ENCODE results near the gene PNPLA5. TPM values are rescaled to one million over a fixed set of nuclear protein-coding genes. Genes with fewer than 3 reads are reported as not detected.

The PNPLA5 gene
- polyA plus RNA-seq, 1 donor: not detected

- no CpG with 5 or more reads among the region's 25 CpGs for WGBS (ENCODE audit: insufficient coverage, low lambda C conversion rate)
- Histone ChIP-seq H3K36me3 (ENCODE audit: control insufficient read depth, insufficient read depth, low read length) (no peaks in the 10 kb centered on the region), H3K27ac (ENCODE audit: low read length) (no peak overlapping the region), H3K4me1 (ENCODE audit: control insufficient read depth, insufficient read depth, low read length) (no peaks in the 10 kb centered on the region), H3K9me3 (ENCODE audit: control insufficient read depth, low read depth, low read length) (no peaks in the 10 kb centered on the region), H3K27me3 (ENCODE audit: control insufficient read depth, insufficient read depth, low read length) (no peaks in the 10 kb centered on the region), H3K4me3 (ENCODE audit: low read length) (no peak overlapping the region)
- DNase-seq: no peak
Measured at GRCh38 chr22:43838571-43839307, 53.1 kb downstream of the PNPLA5 start.

DNA sequence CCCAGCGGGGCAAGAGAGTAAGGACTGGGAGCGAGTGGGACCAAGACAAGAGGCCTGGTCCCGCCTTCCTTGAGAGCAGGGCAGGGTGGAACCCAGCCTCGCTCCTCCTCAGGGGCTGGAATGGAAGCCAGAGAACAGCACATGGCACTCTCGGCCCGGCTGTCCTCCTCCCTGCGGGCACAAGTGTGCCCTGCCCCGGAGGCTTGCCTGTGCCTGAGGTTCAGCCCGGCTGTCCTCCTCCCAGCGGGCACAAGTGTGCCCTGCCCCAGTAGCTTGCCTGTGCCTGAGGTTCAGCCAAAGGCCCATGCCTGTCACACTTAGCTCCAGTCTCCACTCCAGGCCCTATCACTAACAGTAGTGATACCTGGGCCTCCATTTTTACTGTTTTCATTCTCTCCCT is 53.7 kb downstream of the PNPLA5 start:
- Histone ChIP-seq H3K36me3 (ENCODE audit: control insufficient read depth, insufficient read depth, low read length) (no peaks in the 10 kb centered on the region), H3K4me3 (ENCODE audit: low read length) (no peak overlapping the region), H3K27ac (ENCODE audit: low read length) (no peak overlapping the region), H3K4me1 (ENCODE audit: control insufficient read depth, insufficient read depth, low read length) (no peaks in the 10 kb centered on the region), H3K27me3 (ENCODE audit: control insufficient read depth, insufficient read depth, low read length) (no peaks in the 10 kb centered on the region), H3K9me3 (ENCODE audit: control insufficient read depth, low read depth, low read length) (no peaks in the 10 kb centered on the region)
- no CpG with 5 or more reads among the region's 10 CpGs for WGBS (ENCODE audit: insufficient coverage, low lambda C conversion rate)
- DNase-seq: no peak

DNA sequence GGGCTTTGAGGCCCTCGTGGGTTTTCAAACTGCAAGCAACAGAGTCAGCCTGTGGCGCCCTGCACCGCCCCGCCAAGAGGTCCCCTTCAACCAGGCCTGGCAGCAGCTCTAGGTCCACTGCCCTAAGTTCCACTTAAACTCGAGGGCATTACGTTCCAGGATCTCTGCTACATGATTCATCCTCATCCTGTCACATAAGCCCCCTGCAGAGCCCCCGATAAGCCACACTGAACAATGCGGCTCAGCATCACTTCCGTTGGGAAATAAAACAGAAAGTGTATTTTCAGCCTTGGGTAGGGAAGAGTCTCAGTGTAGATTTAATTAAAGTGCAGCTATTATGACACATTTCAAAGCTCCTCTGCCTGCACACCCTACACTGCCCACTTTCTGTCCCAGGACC is 54.1 kb downstream of the PNPLA5 start:
- no peaks in the 10 kb centered on the region for H3K27me3 ChIP-seq (ENCODE audit: control insufficient read depth, insufficient read depth, low read length)
- no peak overlapping the region for H3K27ac ChIP-seq (ENCODE audit: low read length)
- 90% methylated on average over 2 of the region's 9 CpGs for WGBS (ENCODE audit: insufficient coverage, low lambda C conversion rate)
- no peaks in the 10 kb centered on the region for H3K9me3 ChIP-seq (ENCODE audit: control insufficient read depth, low read depth, low read length)
- no peaks in the 10 kb centered on the region for H3K4me1 ChIP-seq (ENCODE audit: control insufficient read depth, insufficient read depth, low read length)
- no peak overlapping the region for H3K4me3 ChIP-seq (ENCODE audit: low read length)
- H3K36me3 ChIP-seq (ENCODE audit: control insufficient read depth, insufficient read depth, low read length): no peaks in the 10 kb centered on the region
- DNase-seq: no peak

GRCh38 chr22:43835736-43836135 is 56.1 kb downstream of the PNPLA5 start:
- 100% methylated on average over 2 of the region's 13 CpGs for WGBS (ENCODE audit: insufficient coverage, low lambda C conversion rate)
- no peaks in the 10 kb centered on the region for H3K9me3 ChIP-seq (ENCODE audit: control insufficient read depth, low read depth, low read length)
- no peak overlapping the region for H3K27ac ChIP-seq (ENCODE audit: low read length)
- no peak overlapping the region for H3K4me3 ChIP-seq (ENCODE audit: low read length)
- no peaks in the 10 kb centered on the region for H3K36me3 ChIP-seq (ENCODE audit: control insufficient read depth, insufficient read depth, low read length)
- no peaks in the 10 kb centered on the region for H3K4me1 ChIP-seq (ENCODE audit: control insufficient read depth, insufficient read depth, low read length)
- no peaks in the 10 kb centered on the region for H3K27me3 ChIP-seq (ENCODE audit: control insufficient read depth, insufficient read depth, low read length)
- no peak for DNase-seq

DNA sequence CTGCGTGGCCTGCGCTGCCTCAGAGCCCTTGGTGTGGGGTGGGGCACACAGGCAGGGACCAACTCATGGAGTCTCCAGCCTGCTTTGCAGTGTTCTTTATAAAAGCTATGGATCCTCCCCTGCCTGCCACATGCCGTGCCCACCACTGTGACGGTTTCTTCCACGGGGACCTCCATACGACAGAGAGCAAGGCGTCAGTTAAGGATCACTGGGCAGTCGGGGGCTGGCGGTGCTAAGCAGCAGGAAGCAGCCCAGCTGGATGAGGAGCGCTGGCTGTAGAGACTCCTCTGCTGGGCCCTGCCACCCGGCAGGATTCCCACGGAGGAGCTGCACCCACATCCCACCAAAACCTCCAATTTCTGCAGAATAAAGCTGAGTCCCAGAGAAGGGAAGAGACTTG is 56.6 kb downstream of the PNPLA5 start:
- DNase-seq: no peak
- Histone ChIP-seq H3K9me3 (ENCODE audit: control insufficient read depth, low read depth, low read length) (no peaks in the 10 kb centered on the region), H3K27me3 (ENCODE audit: control insufficient read depth, insufficient read depth, low read length) (no peaks in the 10 kb centered on the region), H3K36me3 (ENCODE audit: control insufficient read depth, insufficient read depth, low read length) (no peaks in the 10 kb centered on the region), H3K4me1 (ENCODE audit: control insufficient read depth, insufficient read depth, low read length) (no peaks in the 10 kb centered on the region), H3K27ac (ENCODE audit: low read length) (no peak overlapping the region), H3K4me3 (ENCODE audit: low read length) (no peak overlapping the region)
- WGBS (ENCODE audit: insufficient coverage, low lambda C conversion rate): no CpG with 5 or more reads among the region's 12 CpGs

DNA sequence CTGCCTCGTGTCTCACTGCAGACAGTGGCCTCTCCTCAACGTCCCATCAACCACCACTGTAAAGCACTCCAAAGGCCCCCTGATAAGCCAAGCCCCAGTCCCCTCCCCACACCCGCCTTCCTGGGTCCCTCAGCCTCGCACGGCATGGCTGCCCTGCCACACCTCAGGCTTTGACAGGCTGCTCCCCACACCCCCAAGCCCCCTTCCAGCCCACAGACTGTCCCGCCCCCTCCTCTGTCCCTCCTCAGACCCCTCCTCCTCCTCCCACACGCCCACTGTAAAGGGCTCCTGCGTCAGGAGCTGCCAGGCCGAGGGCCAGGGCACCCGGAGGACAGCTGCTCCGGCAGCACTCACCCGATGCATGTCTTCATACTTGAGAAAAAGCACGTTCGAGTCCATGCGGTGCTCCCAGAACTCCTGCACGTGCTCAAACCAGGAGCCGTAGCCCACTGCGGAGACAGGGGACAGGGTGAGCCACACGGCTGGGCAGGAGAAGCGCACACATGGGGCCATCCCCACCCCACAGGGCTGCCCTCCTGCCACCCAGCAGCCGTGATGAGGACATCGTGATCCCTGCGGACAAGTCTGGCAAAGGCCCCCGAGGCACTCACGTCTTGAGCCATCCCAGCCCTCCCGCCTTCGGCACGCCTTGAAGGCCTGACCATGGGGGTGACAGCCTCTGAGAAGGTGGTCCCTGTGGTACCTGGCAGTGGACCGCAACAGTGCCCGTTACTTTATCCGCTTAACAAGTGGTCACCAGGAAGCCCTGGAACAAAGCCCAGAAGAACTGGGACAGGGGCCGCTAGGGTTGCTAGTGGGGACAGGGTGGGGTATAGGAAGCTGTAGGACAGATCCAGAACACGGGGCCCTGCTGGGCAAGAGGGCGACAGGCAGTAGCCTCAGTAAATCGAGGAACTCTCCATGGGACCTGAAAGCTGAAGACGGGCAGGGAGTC is 58.2 kb downstream of the PNPLA5 start:
- Histone ChIP-seq H3K4me3 (ENCODE audit: low read length) (no peak overlapping the region), H3K4me1 (ENCODE audit: control insufficient read depth, insufficient read depth, low read length) (no peaks in the 10 kb centered on the region), H3K27ac (ENCODE audit: low read length) (no peak overlapping the region), H3K27me3 (ENCODE audit: control insufficient read depth, insufficient read depth, low read length) (no peaks in the 10 kb centered on the region), H3K9me3 (ENCODE audit: control insufficient read depth, low read depth, low read length) (no peaks in the 10 kb centered on the region), H3K36me3 (ENCODE audit: control insufficient read depth, insufficient read depth, low read length) (no peaks in the 10 kb centered on the region)
- no peak for DNase-seq
- no CpG with 5 or more reads among the region's 36 CpGs for WGBS (ENCODE audit: insufficient coverage, low lambda C conversion rate)

- no peaks in the 10 kb centered on the region for H3K4me1 ChIP-seq (ENCODE audit: control insufficient read depth, insufficient read depth, low read length)
- H3K4me3 ChIP-seq (ENCODE audit: low read length): no peak overlapping the region
- H3K36me3 ChIP-seq (ENCODE audit: control insufficient read depth, insufficient read depth, low read length): no peaks in the 10 kb centered on the region
- H3K27ac ChIP-seq (ENCODE audit: low read length): no peak overlapping the region
- no peak for DNase-seq
- H3K9me3 ChIP-seq (ENCODE audit: control insufficient read depth, low read depth, low read length): no peaks in the 10 kb centered on the region
- no CpG with 5 or more reads among the region's 18 CpGs for WGBS (ENCODE audit: insufficient coverage, low lambda C conversion rate)
- no peaks in the 10 kb centered on the region for H3K27me3 ChIP-seq (ENCODE audit: control insufficient read depth, insufficient read depth, low read length)
Measured at GRCh38 chr22:43832393-43833265, 59.2 kb downstream of the PNPLA5 start.

- no peak for DNase-seq
- no peaks in the 10 kb centered on the region for H3K27me3 ChIP-seq (ENCODE audit: control insufficient read depth, insufficient read depth, low read length)
- H3K4me1 ChIP-seq (ENCODE audit: control insufficient read depth, insufficient read depth, low read length): no peaks in the 10 kb centered on the region
- WGBS (ENCODE audit: insufficient coverage, low lambda C conversion rate): no CpG with 5 or more reads among the region's 33 CpGs
- no peaks in the 10 kb centered on the region for H3K36me3 ChIP-seq (ENCODE audit: control insufficient read depth, insufficient read depth, low read length)
- no peaks in the 10 kb centered on the region for H3K9me3 ChIP-seq (ENCODE audit: control insufficient read depth, low read depth, low read length)
- H3K4me3 ChIP-seq (ENCODE audit: low read length): no peak overlapping the region
- H3K27ac ChIP-seq (ENCODE audit: low read length): no peak overlapping the region
Measured at GRCh38 chr22:43831561-43832392, 60.0 kb downstream of the PNPLA5 start.

DNA sequence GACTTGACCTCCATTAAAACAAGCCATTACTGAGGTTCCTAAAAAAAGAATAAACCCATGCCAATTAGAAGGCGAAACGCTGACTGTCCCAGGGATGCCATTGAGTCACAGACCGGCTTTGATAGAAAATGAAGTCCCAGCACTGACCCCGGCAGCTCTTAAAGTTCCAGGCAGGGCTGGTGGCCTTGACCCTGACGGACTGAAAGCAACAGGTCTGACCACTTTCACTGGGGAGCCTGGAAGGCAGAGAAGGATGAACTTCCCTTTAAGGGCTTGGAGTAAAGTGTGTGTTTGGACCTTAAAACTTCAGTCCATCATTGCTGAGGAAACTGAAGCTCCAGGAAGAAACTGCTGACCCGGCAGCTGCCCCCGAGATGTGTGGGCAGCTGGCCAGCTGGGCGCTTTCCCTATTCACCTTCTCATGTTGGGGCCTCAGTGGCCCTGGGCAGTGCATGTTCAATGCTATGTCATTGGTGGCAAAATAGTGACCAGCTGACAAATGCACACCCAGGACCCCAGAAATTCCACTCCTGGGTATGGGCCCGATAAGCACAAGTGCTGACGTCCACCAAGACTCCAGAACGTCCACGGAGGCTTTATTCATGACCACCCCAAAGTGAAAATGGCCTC is 60.8 kb downstream of the PNPLA5 start:
- H3K36me3 ChIP-seq (ENCODE audit: control insufficient read depth, insufficient read depth, low read length): no peaks in the 10 kb centered on the region
- H3K27ac ChIP-seq (ENCODE audit: low read length): no peak overlapping the region
- H3K27me3 ChIP-seq (ENCODE audit: control insufficient read depth, insufficient read depth, low read length): no peaks in the 10 kb centered on the region
- no peak overlapping the region for H3K4me3 ChIP-seq (ENCODE audit: low read length)
- H3K9me3 ChIP-seq (ENCODE audit: control insufficient read depth, low read depth, low read length): no peaks in the 10 kb centered on the region
- no peaks in the 10 kb centered on the region for H3K4me1 ChIP-seq (ENCODE audit: control insufficient read depth, insufficient read depth, low read length)
- no CpG with 5 or more reads among the region's 12 CpGs for WGBS (ENCODE audit: insufficient coverage, low lambda C conversion rate)
- DNase-seq: no peak

Measured in large intestine (tissue), 3 donors.